Stimulated activated CD4-positive, alpha-beta T cell treated with anti-CD3 and anti-CD28 coated beads, Interleukin-1b, Interleukin-23, amount 100 ng/mL, for 4 hours (primary cell): ENCODE measurements around the gene ANKRD34C.
A peak's percentile ranks its signal among the peaks of the same experiment; 100 is the strongest.
"Not testable (repeated sequence)": the region's sequence is repeated elsewhere in the genome, so short reads cannot be mapped to it uniquely, and the experiment has no call there.

ENCODE experiments used
- DNase-seq, 2 donors: peaks; one replicate each; pipeline ENCODE4 v3.0.0-alpha.2; 2020; ENCODE audit warnings: low read depth in 2 of 2

Gene ANKRD34C

GRCh38 chr15:79310985-79311900, 28.7 kb downstream of the ANKRD34C start, which contains the start of gene TMED3:
TSS of gene TMED3 (plus strand) at chr15:79311112. CDS start at chr15:79311250, 138 bp downstream.
- peak; percentile 65 to 72 for DNase-seq

DNA sequence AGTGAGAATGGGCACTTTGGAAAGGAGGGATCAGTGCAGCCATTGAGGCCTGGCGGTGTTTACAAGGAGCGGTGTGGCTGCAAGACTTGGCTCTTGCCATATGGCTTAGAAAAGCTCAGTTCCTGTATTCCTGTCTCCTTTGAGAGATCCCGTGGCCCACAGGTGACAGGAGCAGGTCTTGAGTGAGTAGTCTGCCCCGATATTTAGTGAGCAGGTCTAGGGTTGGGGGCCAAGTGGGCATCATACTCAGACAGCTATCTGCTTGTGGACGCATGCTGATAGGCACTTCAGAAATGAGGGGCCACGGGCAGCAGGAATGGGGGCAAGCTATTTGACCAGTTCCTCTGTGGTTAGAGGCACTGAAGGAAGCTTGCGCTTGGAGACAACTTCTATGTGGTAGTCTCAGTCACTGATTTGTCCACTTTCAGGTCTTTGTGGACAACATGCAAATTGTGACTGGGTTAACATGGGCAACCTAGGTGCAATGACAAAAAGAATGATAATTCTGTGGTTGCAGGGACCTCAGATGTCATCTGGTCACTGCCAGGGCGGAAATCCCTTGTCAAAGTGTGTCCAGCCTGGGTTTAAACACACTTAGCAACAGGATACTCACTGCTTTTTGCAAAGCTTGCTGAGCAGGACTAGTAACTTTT, 29.5 kb downstream of the ANKRD34C start:
- no peak for DNase-seq

DNA sequence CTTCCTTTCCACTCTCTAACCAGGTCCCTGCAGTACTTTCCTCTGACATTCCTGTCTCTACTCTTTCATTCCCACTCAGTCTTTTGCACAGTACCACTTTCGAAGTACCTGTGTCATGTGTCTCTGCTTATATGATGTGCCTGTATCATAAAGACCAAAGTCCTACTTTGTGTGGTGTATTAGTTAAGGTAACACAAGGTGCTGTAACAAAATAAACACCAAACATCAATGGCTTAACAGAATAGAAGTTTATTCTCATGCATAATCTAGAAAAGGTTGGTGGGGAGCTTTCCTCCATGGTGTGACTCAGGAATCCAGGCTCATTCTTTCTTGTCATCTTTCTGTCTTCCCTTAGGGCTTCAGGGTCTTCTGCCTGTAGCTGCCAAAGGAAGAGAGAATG, 31.7 kb downstream of the ANKRD34C start:
- DNase-seq, result no peak

GRCh38 chr15:79314811-79315210, 32.3 kb downstream of the ANKRD34C start:
- no peak for DNase-seq

DNA sequence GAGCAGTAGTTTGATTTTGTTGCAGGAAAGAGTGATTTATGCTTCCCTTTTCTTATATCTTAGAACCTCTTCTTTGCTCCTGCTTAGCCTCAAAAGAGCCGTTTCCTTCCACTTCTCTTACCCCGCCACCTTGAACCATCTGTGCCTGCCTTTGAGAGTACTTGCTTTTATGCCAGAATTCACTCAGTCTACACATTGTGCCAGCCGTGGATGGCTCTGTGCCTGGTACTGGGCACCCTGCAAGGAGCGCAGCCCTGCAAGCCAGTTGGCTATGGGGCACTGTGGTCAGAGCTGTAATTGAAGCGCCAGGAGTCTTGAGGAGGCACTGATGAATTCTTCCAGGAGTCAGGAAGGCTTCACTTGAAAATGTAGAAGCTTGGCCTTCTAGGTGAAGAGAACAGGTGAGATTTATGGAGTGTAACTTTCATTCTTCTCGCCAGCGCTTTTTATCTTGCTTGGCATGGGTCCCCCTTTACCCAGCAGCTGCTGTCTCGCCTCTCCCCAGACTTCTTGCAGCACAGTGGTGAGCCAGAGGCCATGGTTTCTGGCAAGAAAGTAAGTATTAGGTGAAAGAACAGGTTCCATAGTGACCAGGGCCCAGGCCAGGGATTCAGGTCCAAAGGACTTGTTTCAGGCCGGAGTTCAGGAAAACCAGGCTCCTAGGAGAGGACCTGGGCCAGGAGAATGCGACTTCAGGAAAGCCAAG, 33.3 kb downstream of the ANKRD34C start:
- DNase-seq, result no peak

GRCh38 chr15:79316864-79317263, 34.3 kb downstream of the ANKRD34C start:
- DNase-seq, result no peak

DNA sequence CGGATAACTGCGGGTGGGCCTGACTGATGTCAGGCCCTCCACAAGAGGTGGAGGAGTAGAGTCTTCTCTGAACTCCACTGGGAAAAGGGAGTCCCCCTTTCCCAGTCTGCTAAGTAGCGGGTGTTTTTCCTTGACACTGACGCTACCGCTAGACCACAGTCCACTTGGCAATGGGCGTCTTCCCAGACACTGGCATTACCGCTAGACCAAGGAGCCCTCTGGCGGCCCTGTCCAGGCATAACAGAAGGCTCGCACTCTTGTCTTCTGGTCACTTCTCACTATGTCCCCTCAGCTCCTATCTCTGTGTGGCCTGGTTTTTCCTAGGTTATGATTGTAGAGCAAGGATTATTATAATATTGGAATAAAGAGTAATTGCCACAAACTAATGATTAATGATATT, 37.5 kb downstream of the ANKRD34C start:
- DNase-seq, result not testable (repeated sequence)

GRCh38 chr15:79321876-79322275, 39.4 kb downstream of the ANKRD34C start:
- DNase-seq, result no peak

DNA sequence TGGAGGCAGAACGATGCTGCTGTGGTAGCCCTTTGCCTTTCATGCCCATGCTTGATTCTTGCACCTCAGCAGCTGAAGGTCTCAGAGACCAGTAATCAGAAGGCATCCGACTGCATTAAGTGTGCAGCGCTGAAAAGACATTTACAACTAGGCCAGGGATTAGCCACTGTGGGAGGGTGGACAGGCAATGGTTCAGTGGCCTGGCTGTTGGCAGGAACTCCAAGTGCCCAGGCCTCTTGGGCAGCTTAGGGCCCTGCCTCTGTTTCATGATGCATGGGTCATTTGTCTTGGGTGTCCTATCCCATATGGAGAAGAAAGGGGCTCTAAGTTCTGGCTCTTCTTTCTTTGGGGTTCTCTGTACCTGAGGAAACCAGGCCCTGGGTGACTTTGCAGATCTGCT, 39.8 kb downstream of the ANKRD34C start:
- DNase-seq, result no peak

- DNase-seq, result no peak
Observed at GRCh38 chr15:79322945-79323344, 40.4 kb downstream of the ANKRD34C start.

GRCh38 chr15:79329171-79329611, 46.7 kb downstream of the ANKRD34C start:
- DNase-seq, result no peak
